ENCODE measurements around the gene KRTAP10-1. TPM values are rescaled to one million over a fixed set of nuclear protein-coding genes. Genes with fewer than 3 reads are reported as not detected.

KRTAP10-1 gene
- total and polyA plus RNA-seq, 9 of the 15 experiments (the other 6 are each of a cell fraction or from before 2014, with no cell fraction given): not detected

- no peak for TF ChIP-seq NR1H2 (CRISPR knock-in tag; IDR thresholded peaks at IDR 0.05)
- TF ChIP-seq ZNF609 (CRISPR knock-in tag; IDR thresholded peaks at IDR 0.05; ENCODE audit: borderline replicate concordance): no peak
- no peak for TF ChIP-seq MAFK (IDR thresholded peaks at IDR 0.05; ENCODE audit: low read length)
- TF ChIP-seq ZFP30 (CRISPR knock-in tag; IDR thresholded peaks at IDR 0.05; ENCODE audit: borderline replicate concordance): no peak
These were observed 44.1 kb downstream of the KRTAP10-1 start (continued) for GRCh38 chr21:44495611-44496563.

Measured in K562 (cell line).